Stimulated activated CD4-positive, alpha-beta T cell treated with anti-CD3 and anti-CD28 coated beads, TNF-alpha, amount 100 ng/mL, for 4 hours (primary cell): ENCODE data around the gene TMEM208.

Experiments
- DNase-seq, 3 experiments: peaks; one replicate each; pipeline ENCODE4 v3.0.0-alpha.2; 2020; ENCODE audit warnings: low read depth in 3 of 3

The TMEM208 gene

DNA sequence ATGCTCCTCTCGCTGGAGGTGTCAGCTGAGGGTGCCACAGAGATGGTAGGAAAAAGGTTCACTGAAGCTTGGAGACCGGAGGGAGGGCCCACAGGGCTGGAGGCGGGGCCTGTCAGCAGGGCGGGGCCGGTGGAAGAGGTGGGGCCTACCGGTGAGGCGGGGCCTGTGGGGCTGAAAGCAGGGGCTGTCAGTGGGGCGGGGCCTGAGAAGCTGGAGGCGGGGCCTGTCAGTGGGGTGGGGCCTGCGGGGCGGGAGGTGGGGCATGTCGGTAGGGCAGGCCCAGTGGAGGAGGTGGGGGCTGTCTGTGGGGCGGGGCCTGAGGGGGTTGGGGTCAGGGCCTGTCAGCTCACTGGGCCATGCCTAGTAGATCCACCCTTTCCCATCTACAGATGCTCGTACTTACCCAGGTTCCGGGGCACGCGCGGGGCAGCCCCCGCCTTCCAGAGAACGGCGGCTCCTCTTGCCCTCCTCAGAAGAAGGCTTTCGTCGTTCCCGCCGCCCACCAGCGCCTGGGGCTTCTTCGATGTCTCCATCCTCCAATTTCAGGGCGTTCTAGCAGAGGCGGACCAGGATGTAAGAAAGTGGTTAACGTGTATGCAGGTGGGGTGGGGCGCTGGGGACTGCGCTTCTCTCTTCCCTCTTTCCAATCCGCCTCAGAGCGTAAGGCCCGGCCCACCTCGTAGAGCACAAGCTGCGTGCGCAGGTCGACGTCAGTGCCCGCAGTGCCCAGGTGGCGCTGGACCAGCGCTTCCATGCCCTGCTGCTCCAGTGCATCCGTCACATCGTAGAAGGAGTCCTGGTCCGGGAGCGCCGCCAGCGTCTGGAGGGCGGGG, 9.8 kb downstream of the TMEM208 start:
- peak in 1 of 3 experiments; percentile 64 for DNase-seq

DNA sequence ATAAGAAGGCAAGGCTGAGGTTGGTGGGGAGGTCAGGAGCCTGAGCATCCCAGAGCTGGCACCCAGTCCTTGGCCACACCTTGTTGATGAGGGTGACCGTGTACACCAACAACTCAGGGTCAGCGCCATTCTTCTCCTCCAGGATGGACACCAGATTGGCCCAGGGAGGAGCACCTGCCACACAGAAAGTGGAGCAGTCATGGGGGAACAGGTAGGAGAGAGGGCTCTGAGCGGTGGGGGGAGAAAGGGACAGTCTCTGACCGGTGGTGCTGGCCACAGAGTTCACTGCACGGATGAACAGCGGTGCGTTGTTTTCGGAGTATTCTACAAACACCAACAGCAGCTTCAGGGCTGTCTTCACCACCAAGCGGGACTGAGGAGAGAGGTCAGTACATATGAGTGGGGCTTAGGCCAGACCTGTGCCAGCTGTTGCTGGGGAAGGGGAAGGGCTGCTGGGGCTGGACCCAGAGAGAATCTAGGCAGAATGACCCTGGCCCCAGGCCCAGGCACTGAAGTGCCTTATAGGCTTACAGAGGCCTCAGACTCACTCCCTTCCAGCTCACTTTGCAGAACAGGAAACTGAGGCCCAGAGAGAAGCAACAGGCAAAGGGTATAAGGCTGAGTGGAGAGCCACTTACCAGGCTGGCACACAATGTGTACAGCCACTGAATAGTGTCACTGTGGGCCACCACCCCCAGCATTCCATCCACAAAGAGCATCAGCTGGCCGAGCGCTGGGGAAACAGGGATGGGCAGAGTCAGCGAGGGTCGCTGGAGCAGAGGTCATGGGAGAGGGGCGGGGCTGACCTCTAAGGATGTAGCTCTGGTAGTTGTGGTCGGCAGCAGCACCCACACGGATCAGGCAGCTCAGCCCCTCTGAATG, 10.7 kb downstream of the TMEM208 start:
- no peak for DNase-seq

DNA sequence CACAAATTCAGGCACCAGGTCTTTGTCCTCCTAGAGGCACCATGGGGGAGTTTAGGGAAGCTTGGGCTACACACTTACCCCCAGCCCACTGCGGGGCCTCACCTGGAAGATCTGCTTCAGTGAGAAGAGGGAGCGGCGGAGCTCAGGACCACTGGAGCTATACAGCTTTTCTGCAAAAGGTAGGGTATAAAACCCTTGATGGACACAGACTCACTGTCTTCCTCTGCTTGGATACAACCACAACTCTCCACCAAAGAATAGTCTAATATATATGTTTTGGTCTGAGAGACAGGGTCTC, 11.3 kb downstream of the TMEM208 start:
- no peak for DNase-seq

DNA sequence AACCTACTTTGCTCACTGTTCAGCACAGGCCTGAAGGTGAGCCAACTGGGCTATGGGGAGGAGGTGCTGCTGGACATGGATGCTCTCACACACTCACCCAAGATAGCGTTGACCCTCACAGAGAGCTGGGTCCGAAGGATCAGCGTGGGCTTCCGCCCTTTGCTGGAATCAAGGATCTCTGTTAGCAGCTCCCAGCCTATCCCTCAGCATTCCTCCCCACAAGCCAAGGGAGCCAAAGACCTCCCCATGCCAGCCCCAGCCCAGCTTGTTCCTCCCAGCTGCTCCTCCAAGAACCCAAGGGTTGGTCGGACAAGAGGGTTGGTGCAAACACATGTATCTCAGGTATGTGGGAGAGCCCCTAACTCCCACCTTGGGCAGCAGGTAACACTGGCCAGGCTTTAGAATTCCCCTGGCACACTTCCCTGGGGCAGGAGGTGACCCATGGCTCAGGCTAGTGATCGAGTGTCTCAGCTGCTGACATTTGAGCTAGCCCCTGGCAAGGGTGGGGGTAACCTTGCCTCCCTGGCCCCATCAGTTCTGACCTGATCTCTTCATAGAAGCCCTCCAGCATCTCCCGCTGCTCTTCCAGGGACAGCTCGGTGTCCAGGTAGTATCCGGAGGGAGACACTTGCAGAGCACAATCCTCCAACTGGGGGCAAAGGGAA, 12.0 kb downstream of the TMEM208 start:
- no peak for DNase-seq

DNA sequence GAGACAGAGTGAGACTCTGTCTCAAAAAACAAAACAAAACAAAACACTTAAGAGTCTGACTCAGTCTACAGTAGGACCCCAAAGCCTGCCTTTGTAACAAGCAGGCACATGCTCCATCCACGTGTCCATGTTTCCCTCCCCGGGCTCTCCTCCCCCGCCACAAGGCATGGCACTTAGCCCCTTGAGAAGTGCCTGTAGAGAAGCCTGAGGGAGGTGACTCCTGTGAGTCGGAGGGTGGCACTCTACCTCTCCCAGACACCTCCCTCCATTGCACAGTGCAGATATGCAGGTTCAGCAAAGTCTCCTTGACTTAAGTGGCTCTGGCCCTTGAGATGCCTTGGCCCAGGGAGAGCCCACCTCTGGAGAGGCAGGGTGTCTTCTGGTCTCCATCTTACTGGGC, 13.6 kb downstream of the TMEM208 start:
- DNase-seq = no peak

DNA sequence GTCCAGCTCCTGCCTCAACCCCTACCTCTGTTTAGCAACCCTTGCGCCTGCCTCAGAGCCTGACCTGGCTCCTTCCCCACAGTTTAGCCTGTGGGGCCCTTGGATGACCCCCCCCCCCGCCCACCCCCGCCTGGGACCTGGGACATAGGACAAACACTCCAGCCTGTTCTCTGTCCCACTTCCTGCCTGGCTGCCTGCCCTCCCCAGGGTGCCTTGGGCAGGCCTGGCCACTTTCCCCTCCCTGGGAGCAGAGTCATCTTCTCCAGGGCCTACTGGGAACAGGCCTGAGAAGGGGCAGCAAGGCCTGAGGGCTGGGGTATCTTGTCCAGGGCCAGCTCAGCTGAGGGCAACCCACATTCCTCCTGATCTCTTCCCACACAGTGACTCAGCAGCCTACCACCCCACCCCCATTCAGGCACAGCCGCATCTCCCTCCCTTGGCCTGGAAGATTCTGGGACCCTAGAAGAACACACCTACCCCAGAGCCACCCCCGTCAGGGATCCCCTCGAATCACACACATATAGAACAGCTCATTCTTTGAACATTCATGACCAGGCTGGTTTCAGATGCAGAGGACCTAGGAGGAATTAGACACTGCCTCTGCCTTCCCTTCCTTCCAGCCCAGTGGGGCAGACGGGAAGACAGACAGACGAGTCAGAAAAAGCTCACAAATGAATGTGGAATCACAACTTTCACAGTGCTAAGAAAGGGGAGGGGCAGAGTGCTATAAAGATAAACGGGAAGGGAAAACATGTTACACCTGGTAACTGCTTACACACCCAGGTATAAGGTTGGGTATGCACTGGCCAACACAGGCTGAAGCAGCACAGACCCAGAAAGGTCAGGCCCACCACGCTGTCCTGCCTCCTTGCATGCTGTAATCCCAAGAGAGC, 14.3 kb downstream of the TMEM208 start:
- no peak for DNase-seq

DNA sequence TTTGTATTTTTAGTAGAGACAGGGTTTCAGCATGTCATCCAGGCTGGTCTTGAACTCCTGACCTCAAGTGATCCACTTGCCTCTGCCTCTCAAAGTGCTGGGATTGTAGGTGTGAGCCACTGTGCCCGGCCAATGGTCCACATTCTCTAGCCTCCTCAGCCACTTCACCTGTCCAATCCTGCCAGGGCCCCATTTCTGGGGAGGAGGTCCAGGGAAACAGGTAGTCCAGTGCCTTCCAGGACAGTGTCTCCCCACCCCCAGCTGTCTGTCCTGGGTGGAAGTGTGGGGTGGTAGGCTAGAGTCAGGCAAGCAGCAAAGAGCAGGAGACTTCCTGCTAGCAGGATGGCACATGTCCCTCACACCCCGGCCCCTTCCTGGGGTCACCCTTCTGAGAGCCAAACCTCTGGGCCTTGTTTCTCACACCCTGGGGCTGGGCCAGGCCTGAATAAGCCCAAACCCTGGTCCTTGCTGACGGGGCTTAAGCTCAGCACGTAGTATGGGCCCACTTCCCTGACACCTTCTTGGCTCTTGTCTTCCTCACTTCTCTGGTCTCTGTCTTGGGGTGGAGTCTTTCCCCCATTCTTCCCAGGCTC, 15.3 kb downstream of the TMEM208 start:
- no peak for DNase-seq

DNA sequence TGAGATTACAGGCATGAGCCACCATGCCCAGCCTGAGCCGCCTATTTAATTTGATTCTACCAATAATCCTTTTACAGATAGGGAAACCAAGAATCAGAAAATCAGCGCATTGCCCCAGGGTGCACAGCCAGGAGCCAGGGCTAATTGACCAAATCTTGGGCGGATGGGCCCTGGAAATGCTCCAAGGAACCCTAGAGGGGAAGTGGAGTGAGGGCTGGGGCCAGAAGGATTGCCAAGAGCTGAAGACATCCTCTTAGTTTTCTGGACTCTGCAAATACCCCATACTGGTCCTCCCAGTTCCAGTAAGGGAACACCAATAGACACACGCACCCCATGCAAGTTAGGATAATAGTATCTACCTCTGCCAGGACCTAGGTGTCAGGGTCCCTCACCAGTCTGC, 16.6 kb downstream of the TMEM208 start:
- no peak for DNase-seq

DNA sequence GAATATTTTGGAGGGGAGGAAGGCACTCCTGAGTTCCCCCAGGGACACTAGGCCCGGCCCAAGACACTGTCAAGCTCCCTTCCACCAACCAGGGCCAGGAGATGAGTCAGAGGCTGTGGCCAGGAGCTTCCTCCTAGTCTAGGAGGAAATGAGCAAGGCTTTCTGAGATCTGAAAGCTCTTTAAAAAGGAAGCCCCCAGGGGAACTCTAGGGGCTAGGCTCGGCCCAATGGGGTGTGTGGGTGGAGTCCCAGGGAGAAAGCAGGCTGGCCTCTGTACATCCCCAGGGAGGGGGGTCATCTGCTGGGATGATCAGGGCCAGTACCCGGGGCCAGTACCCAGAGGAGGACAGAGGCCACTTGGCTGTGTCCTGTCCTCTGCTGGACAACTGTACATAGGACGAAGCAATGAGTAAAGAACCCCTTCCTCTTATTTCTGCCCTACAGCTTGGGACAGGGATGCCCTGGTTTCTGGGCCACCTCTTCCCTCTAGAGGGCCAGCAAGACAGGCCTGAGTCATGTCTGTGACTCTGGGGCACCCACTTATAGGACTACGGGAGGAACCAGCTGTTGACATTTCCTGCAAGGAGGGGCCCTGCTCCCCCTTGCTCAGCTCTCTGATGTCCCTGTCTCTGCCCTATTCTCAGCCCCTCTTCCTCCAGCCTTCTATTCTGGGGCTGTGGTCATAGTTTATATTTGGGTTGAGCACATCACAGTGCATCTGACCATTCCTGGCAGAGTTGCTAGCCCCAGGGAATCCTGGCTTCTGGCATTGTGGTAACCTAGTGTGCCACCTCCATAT, 17.7 kb downstream of the TMEM208 start:
- peak; percentile 44 to 69 (median 56) for DNase-seq

DNA sequence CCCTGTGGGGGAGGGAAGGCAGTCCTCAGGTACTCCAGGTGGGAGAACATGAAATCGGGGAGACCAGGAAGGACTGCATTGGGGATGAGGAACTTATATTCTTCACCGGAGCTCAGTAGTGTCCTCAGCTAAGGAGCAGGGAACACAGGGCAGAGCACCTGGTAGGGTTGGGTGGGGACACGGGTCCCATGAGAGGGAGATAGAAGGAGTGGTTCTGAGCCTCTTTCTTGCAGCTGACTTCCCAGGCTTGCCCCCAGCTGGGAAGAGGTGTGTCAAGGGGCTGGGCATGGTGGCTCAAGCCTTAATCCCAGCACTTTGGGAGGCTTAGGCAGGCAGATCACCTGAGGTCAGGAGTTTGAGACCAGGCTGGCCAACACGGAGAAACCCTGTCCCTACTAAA, 18.3 kb downstream of the TMEM208 start:
- no peak for DNase-seq

DNA sequence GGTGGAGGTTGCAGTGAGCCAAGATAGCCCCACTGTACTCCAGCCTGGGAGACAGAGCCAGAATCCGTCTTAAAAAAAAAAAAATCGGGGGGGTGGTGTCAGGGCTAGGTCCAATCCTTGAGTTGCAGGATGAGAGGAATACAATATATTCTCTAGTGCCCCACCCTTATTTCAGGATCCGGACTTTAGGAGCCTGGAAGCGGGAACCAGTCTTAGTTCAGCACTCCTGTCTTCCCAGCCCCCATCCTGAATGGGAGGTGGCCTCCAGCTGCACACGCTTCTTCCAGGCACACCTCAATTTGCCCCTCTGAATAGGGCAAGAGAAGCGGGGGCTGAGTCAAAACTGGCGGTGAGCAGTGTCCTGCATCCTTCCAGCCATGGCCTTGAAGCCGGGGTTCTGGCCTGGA, 18.7 kb downstream of the TMEM208 start:
- DNase-seq = no peak

DNA sequence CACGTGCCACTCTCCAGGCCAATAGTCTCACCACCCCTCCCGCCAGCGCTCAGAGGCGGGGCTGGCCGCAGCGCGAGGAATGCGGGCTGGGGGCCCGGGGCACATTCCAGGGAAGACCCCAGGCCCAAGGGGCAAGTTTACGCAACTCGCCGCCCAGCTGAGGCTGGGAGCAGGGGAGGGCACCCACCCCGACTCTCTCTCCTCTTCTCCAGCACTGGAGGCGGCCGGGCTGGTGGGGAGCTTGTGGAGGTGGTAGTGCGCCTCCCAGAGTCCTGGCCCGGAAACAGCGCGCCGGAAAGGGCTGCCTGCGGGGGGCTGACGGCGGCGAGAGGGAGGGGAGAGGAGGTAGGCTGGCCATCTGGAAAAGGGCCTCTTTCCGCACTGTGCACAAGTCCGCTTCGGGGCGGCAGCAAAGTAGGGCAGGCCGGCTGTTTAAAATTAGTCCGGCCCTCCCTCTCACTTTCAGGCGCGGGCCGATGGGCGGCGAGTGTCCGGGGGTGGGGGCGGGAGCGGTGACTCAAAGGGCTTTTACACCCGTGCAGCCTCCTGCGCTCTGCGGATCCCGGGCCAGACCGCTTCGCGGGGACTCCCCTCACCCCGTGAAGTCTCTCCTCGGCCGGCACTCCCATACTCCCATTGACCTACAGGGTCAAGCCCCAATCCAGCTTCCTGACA, 19.3 kb downstream of the TMEM208 start:
- no peak for DNase-seq

DNA sequence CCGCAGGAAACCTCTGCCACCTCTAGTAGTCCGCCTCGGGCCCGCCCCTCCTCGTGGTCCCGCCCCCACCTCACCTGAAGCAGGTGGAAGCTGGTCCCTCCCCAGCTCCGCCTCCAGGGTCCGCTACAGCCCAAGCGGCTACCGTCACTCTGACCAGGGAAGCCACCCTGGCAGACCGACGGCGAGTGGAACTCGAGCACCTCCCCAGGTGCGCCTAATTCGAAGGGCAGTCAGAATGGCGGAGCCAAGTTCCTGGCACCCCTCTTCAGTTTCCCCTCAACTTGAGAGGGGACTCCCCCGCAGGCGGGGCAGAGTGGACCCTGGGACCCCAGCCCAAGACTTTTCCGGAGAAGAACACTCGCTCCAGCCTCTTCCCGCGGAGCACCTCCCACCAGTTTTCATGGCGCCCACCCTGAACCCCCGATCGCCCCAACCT, 19.8 kb downstream of the TMEM208 start:
- DNase-seq = peak in 1 of 3 experiments; percentile 23

DNA sequence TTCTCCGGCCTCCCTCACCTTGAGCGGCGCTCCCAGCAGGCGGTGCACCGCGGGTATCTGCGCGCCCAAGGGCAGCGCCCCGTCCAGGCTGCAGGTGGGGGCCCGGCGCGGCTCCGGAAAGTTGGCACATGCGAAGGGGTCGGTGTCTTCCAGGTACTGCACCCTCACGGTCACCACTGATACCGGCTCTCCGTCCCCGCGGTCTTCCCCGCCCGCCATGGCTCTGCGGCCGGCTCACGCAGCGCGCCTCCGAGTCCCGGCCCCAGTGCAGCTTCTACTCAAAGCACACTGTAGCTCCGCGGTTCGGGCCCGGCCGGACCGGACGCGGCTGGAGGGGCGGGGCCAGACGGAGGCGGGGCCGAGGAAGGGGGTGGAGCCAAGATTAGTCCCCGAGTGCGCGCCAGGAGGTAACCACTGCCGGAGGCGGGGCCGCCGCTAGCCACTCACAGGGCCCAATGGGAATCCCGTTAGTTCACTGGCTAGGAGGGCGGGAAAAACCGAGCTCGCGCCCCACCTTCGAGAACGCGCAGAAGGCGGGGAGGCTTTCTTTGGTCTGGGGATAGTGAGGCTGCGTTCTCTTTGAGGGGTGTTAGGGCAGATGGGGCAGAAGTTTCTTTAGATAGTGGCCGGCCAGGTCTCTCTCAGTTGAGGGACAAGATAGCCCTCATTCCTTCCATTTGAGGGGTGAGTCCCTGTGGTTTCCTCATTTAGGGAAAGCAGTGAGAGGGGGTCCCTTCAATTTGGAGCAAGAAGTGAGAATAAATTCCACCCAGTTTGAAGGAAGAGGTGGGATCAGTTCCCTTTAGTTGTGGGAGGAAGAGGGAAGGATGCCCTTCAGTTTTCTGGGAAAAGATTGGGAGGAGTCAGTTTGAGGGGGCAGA, 20.5 kb downstream of the TMEM208 start, which contains the start of gene FHOD1:
TSS of gene FHOD1 (minus strand) at position 290 of the 881 bp plus-strand sequence. CDS start at position 219, 71 bp downstream.
- DNase-seq = peak; percentile 87 to 98 (median 90)

DNA sequence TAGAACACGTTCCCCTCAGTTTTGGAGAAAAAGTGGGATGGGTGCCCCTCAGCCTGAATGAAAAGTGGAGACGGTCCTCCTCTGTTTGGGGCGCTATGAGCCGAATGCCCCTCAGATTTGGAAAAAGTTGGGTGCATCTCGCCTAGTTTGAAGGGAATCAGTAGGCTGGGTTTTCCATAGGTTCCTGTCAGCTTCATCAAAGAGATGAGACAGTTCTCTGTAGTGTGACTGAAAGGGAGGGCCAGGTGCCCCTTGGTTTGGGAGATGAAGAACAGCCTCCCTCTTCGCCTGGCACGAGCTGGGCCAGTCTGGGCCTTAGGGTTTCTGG, 21.1 kb downstream of the TMEM208 start:
- DNase-seq = no peak

DNA sequence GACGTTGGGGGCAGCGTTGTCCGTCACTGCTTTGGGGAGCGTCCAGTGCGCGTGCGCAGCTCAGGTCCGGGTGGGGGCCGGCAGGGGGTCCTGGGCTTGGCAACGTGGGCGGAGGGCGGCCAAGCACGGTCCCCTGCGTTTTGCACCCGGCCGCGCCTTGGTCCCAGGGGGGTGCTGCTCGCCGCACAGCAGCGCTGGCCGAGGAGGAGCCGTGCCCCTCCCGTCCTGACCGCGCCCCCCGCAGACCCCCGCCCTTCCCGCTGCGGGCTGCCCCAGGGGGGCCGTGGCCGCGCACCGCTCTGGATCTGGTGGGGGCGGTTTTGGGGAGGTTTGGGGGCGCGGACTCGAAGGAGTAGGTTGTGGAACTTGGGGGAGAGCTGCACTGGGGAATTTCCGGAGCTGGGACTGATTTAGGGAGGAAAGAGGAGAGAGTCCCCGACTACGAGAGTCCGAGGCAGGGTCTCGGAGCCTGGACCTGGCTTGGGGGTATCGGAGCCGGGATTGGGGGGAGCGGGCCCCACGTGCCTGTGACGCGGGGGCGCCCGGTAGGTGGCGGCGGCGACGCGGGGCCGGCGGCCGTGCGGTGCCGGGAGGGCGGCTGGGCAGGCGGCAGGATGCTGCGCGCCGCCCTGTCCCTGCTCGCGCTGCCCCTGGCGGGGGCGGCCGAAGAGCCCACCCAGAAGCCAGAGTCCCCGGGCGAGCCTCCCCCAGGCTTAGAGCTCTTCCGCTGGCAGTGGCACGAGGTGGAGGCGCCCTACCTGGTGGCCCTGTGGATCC, 21.7 kb downstream of the TMEM208 start, which contains the start of gene SLC9A5:
TSS of gene SLC9A5 (plus strand) at position 579 of the 777 bp plus-strand sequence. CDS start at position 615, 36 bp downstream.
- DNase-seq = no peak

DNA sequence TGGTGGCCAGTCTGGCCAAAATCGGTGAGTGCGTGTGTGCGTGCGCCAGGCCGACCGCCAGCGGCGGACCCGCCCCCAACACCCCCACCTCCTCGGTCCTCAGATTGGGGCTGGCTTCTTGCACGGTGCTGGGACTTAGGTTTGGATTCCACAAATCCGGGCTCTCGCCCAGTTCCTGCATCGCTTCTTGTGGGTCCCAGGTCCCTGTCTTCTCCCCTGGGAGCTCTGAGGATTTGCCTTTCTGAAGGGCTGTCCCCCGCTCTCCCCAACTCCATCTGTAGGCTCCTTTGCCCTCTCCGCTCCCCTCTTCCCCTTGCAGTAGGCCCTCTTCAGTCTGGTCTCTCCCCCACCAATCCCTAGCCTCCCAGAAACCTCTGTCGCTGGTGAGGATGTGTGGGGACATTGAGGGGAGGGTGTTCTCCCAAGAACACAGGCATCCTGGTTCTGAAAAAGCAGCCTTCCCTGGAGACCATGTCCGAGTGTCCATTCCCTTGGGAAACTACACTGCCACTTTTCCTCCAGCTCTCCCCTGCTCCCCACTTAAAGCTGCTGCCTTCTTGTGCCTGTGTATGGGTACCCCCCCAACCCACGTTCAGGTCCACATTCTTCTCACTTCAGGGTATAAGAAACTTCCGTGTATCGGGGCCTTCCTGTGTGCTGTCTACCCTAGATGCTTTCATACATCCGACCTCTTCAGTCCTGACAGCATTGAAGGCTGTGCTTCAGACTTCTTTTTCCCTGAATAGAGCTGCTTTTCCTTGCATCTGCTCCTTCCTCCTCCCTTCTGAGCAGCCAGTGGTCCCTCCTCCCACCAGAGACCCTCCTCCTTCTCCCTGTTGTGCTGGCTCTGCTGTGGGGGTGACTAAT, 22.5 kb downstream of the TMEM208 start:
- DNase-seq = no peak
